Parathyroid adenoma (tissue), 2 donors: ENCODE data around the gene EPG5.

Experiments used
- H2AFZ ChIP-seq: fragments of 300-600 bp; sonication (generic); one replicate; pipeline ENCODE4 v1.7.0; 2017; ENCODE audit warnings: antibody characterized with exemption, mild to moderate bottlenecking
- H3K27ac ChIP-seq: fragments of 300-600 bp; sonication (generic); one replicate; pipeline ENCODE4 v1.7.0; 2017
- H3K27me3 ChIP-seq: fragments of 300-600 bp; sonication (generic); one replicate; pipeline ENCODE4 v1.7.0; 2017; ENCODE audit warnings: low read length; ENCODE audit not compliant: control insufficient read depth, insufficient read depth
- H3K36me3 ChIP-seq: fragments of 300-600 bp; sonication (generic); one replicate; pipeline ENCODE4 v1.7.0; 2017; ENCODE audit warnings: low read length; ENCODE audit not compliant: control insufficient read depth, insufficient read depth
- H3K4me1 ChIP-seq: fragments of 300-600 bp; sonication (generic); one replicate; pipeline ENCODE4 v1.7.0; 2017; ENCODE audit warnings: control low read depth
- H3K4me2 ChIP-seq: fragments of 300-600 bp; sonication (generic); one replicate; pipeline ENCODE4 v1.7.0; 2017; ENCODE audit warnings: low read length
- H3K4me3 ChIP-seq: fragments of 300-600 bp; sonication (generic); one replicate; pipeline ENCODE4 v1.7.0; 2017; ENCODE audit warnings: low read depth, low read length
- H3K79me2 ChIP-seq: fragments of 300-600 bp; sonication (generic); one replicate; pipeline ENCODE4 v1.7.0; 2017; ENCODE audit warnings: control low read depth
- H3K9ac ChIP-seq: fragments of 300-600 bp; sonication (generic); one replicate; pipeline ENCODE4 v1.7.0; 2017; ENCODE audit warnings: mild to moderate bottlenecking
- H3K9me3 ChIP-seq: fragments of 300-600 bp; sonication (generic); one replicate; pipeline ENCODE4 v1.7.0; 2017; ENCODE audit warnings: low read length; ENCODE audit not compliant: control insufficient read depth
- TF ChIP-seq, protein P1 (sequence below): fragments of 300-600 bp; sonication (generic); IDR thresholded peaks from one replicate; pipeline ENCODE4 v1.7.0; 2017; ENCODE audit warnings: antibody characterized with exemption, mild to moderate bottlenecking
- donor health status: primary hyperparathyroidism.

Gene EPG5

DNA sequence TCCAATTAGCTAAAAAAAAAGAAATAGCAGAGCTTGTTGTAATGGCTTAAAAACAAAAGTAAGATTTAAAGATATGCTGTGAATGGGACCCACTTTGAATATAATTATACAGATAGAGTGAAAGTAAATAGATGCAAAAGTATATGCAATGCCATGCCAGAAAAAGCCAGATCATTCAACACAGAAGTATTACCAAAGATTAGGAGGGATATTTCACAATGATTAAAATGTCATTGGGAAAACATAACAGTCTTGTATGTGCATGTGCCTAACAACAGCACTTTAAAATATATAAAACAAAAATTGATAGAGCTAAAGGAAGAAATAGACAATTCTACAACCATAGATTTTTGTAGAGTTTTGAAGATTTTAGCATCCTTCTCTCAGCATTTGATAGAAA, 161.6 kb downstream of the EPG5 start:
- no peak overlapping the region for H3K27ac ChIP-seq
- H3K9ac ChIP-seq: no peak overlapping the region
- no peaks in the 10 kb centered on the region for H3K79me2 ChIP-seq
- TF ChIP-seq, protein P1, sequence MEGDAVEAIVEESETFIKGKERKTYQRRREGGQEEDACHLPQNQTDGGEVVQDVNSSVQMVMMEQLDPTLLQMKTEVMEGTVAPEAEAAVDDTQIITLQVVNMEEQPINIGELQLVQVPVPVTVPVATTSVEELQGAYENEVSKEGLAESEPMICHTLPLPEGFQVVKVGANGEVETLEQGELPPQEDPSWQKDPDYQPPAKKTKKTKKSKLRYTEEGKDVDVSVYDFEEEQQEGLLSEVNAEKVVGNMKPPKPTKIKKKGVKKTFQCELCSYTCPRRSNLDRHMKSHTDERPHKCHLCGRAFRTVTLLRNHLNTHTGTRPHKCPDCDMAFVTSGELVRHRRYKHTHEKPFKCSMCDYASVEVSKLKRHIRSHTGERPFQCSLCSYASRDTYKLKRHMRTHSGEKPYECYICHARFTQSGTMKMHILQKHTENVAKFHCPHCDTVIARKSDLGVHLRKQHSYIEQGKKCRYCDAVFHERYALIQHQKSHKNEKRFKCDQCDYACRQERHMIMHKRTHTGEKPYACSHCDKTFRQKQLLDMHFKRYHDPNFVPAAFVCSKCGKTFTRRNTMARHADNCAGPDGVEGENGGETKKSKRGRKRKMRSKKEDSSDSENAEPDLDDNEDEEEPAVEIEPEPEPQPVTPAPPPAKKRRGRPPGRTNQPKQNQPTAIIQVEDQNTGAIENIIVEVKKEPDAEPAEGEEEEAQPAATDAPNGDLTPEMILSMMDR: no peak
- H3K4me1 ChIP-seq: no peaks in the 10 kb centered on the region
- no peaks in the 10 kb centered on the region for H3K36me3 ChIP-seq
- no peak overlapping the region for H3K4me2 ChIP-seq
- H3K27me3 ChIP-seq: no peaks in the 10 kb centered on the region
- no peaks in the 10 kb centered on the region for H3K9me3 ChIP-seq
- H2AFZ ChIP-seq: no peak overlapping the region
- H3K4me3 ChIP-seq: no peak overlapping the region

DNA sequence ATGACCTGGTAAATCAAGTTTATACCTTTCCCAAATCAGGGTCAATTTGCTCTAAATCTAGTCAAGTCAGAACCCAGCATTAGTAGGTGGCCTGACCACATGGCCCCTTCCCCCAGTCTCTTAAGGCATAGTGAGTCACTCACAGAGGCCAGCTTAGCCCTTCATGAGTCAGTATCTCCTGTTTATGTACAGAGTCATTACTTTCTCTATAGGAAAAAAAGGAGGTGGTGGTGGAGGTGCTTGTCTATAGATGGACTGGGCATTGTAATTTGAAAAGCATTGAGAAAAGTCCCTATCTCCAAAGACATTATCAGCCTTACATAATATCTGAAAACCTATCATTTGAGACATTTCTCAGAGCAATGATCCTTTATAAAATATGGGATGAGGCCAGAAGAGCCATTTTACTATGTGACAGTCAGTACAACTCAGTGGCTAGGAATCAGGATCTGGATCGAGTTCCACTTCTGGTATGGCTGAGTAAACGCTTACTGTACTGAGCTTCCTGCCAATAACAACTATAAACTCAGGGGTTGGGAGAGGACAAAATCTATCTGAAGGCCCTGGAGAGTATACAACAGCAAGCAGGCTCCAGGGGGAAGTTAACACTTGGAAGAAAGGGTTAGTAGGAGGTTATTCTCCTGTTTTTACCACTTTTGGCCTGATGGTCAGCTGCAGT, 164.2 kb downstream of the EPG5 start:
- H3K9me3 ChIP-seq: no peaks in the 10 kb centered on the region
- no peak overlapping the region for H2AFZ ChIP-seq
- no peaks in the 10 kb centered on the region for H3K36me3 ChIP-seq
- H3K27me3 ChIP-seq: no peaks in the 10 kb centered on the region
- H3K4me2 ChIP-seq: no peak overlapping the region
- no peaks in the 10 kb centered on the region for H3K4me1 ChIP-seq
- TF ChIP-seq, protein P1: no peak
- H3K9ac ChIP-seq: no peak overlapping the region
- H3K27ac ChIP-seq: no peak overlapping the region
- H3K79me2 ChIP-seq: no peaks in the 10 kb centered on the region
- H3K4me3 ChIP-seq: no peak overlapping the region

DNA sequence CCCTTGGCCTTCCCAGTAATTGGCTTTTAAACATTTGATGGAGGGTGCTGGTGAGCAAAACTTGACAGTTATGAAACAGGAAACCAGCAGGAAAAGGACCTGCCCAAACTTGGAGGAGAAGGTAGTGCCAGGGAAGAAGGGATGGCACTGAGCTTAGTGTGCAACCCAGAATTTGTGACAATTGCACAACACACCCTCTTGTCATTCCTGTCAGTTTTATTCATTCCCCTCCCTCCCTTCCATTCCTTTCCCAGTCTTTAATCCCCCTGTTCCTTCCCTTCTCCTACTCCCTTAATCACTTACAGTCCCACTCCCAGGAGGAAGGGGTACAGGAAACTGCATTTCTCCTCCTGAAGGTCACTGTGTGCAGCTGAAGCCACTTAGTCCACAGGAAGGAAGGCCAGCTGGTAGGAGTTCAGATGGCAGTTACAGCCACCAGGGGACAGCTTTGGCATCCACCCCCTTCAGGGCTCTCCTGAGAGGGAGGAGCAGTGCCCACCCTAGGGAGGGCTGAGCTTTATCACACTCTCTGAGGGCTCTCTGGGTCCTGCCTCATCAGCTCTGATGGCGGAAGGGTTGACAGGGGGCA, 165.6 kb downstream of the EPG5 start:
- H3K36me3 ChIP-seq: no peaks in the 10 kb centered on the region
- H3K9ac ChIP-seq: no peak overlapping the region
- TF ChIP-seq, protein P1: no peak

More for the DNA sequence above, 165.6 kb downstream of the EPG5 start:
- H3K4me2 ChIP-seq: no peak overlapping the region
- no peaks in the 10 kb centered on the region for H3K4me1 ChIP-seq
- no peak overlapping the region for H2AFZ ChIP-seq
- H3K27me3 ChIP-seq: no peaks in the 10 kb centered on the region
- H3K4me3 ChIP-seq: no peak overlapping the region
- no peaks in the 10 kb centered on the region for H3K9me3 ChIP-seq
- H3K27ac ChIP-seq: no peak overlapping the region
- no peaks in the 10 kb centered on the region for H3K79me2 ChIP-seq
